ENCODE data around the gene IL17RD. TPM values are rescaled to one million over a fixed set of nuclear protein-coding genes. Genes with fewer than 3 reads are reported as not detected.

The IL17RD gene
- total RNA-seq, 1 experiment from 2014 or later = 31.7 TPM

DNA sequence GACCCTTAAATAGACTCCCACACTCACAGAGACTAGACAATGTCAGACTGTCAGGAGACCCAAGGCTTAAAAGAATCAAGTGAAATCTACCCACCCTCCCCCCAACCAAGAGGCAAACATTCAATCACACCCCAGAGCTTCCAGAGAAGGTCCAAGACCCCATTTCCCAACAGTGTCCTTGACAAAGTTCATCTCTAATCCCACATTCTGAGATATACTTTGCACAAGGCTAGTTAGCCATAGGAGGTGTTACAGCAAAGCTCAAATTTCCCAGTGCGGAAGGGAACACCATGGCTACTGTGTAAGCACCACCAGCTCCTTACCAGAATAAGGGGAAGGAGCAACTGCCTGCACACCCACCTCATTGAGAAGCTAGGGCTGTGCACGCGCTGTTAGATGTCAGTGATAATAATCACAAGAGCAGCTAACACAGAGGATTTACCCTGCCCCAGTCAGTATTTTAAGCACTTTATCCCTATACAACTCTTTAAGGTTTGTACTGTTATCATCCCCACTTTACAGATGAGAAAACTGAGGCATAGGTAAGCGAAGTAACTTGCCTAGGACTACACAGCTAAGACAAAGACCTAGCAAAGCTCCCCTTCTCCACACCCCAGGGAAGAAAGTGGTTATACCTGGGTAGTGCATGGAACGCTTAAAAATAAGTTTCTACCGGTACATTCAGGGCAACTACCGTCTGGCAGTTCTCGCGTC, 87.4 kb downstream of the IL17RD start:
- Histone ChIP-seq H3K4ac (ENCODE audit: low read depth, low read length) (no peak overlapping the region), H2BK15ac (ENCODE audit: low read depth, low read length) (no peak overlapping the region), H3K79me2 (ENCODE audit: insufficient read depth, low read length) (no peaks in the 10 kb centered on the region), H4K5ac (ENCODE audit: insufficient read length, low read depth, low read length) (no peak overlapping the region), H2AFZ (ENCODE audit: low read length) (no peak overlapping the region), H3K27me3 (ENCODE audit: insufficient read depth, low read length) (no peaks in the 10 kb centered on the region; the same call in 1 of the 2 replicates), H2BK12ac (ENCODE audit: insufficient read length, low read depth, low read length) (no peak overlapping the region), H2BK20ac (ENCODE audit: low read depth, low read length, poor library complexity, severe bottlenecking) (no peak overlapping the region), H2BK5ac (ENCODE audit: insufficient read length, low read length) (no peak overlapping the region), H2AK5ac (ENCODE audit: insufficient read length, low read length) (no peak overlapping the region), H3T11ph (ENCODE audit: low read length) (no peak overlapping the region), H4K8ac (replicated peaks; ENCODE audit: insufficient read length, low read depth, low read length) (no peak overlapping the region), H3K4me1 (ENCODE audit: insufficient read depth, low read length) (no peaks in the 10 kb centered on the region), H3K23ac (ENCODE audit: insufficient read length, low read depth, low read length) (no peak overlapping the region), H3K79me1 (ENCODE audit: insufficient read depth, low read depth, low read length, poor library complexity, severe bottlenecking) (no peaks in the 10 kb centered on the region), H3K14ac (ENCODE audit: insufficient read depth, low read length) (no peak overlapping the region), H3K56ac (ENCODE audit: insufficient read length, low read depth, low read length) (no peak overlapping the region), H3K27ac (ENCODE audit: insufficient read length, low read depth, low read length) (no peak overlapping the region), H2BK120ac (ENCODE audit: low read depth, low read length, poor library complexity, severe bottlenecking) (no peak overlapping the region), H4K20me1 (ENCODE audit: control insufficient read depth, insufficient read depth, insufficient read length) (no peaks in the 10 kb centered on the region), H3K18ac (ENCODE audit: insufficient read length, low read depth, low read length) (no peak overlapping the region), H3K9ac (ENCODE audit: extremely low read depth, insufficient read length, low read length) (no peak overlapping the region), H3K23me2 (ENCODE audit: insufficient read length, low read depth, low read length, poor library complexity, severe bottlenecking) (no peaks in the 10 kb centered on the region), H3K9me3 (ENCODE audit: control insufficient read depth, low read depth, low read length) (no peaks in the 10 kb centered on the region), H3K4me2 (ENCODE audit: insufficient read depth, insufficient read length, low read length) (peak overlapping the region; percentile 47), H4K91ac (ENCODE audit: insufficient read length, low read depth, low read length) (no peak overlapping the region)
- peaks cover 44% of the 10 kb centered on the region for H3K27me3 Mint-ChIP-seq (ENCODE audit: low read depth)
- DNase-seq = no peak
- WGBS (ENCODE audit: extremely low coverage, insufficient read length, low lambda C conversion rate) = no CpG with 5 or more reads among the region's 9 CpGs
- H3K4me3 Mint-ChIP-seq = peak overlapping the region; percentile 72 to 82
- H3K4me1 Mint-ChIP-seq = peaks cover 8 to 12% of the 10 kb centered on the region in 2 experiments
- TF ChIP-seq, protein P1, sequence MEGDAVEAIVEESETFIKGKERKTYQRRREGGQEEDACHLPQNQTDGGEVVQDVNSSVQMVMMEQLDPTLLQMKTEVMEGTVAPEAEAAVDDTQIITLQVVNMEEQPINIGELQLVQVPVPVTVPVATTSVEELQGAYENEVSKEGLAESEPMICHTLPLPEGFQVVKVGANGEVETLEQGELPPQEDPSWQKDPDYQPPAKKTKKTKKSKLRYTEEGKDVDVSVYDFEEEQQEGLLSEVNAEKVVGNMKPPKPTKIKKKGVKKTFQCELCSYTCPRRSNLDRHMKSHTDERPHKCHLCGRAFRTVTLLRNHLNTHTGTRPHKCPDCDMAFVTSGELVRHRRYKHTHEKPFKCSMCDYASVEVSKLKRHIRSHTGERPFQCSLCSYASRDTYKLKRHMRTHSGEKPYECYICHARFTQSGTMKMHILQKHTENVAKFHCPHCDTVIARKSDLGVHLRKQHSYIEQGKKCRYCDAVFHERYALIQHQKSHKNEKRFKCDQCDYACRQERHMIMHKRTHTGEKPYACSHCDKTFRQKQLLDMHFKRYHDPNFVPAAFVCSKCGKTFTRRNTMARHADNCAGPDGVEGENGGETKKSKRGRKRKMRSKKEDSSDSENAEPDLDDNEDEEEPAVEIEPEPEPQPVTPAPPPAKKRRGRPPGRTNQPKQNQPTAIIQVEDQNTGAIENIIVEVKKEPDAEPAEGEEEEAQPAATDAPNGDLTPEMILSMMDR (conservative IDR thresholded peaks at IDR 0.05) = no peak
- no peak overlapping the region; a peak in 1 of 7 replicates for H3K27ac Mint-ChIP-seq
- no peaks in the 10 kb centered on the region for H3K9me3 Mint-ChIP-seq
- H3K36me3 Mint-ChIP-seq (ENCODE audit: insufficient read depth in 1 of 3, low read depth in 3 of 3) = peaks cover 0 to 5% (median 0%) of the 10 kb centered on the region in 3 experiments; a peak in 1 of 7 replicates
